ENCODE results near the gene H2BK1.

- TF ChIP-seq CTCF (IDR thresholded peaks at IDR 0.05 in 2 of 3, conservative IDR thresholded peaks at IDR 0.05 in 1 of 3; ENCODE audit: borderline replicate concordance in 1 of 3, insufficient read depth in 1 of 3, low read depth in 2 of 3, low read length in 2 of 3) (no peak), CEBPB (IDR thresholded peaks at IDR 0.05; ENCODE audit: low read depth) (no peak), MAX (IDR thresholded peaks at IDR 0.05) (no peak), EZH2 (IDR thresholded peaks at IDR 0.05) (no peak), TCF7L2 (IDR thresholded peaks at IDR 0.05; ENCODE audit: borderline replicate concordance, extremely low read depth, insufficient read depth, insufficient read length) (no peak), JUND (IDR thresholded peaks at IDR 0.05) (no peak), POLR2AphosphoS5 (IDR thresholded peaks at IDR 0.05; ENCODE audit: low read depth, low read length) (no peak), SP1 (IDR thresholded peaks at IDR 0.05; ENCODE audit: low read depth) (no peak)
Measured at GRCh38 chr7:151240942-151241754, 30.9 kb upstream of the H2BK1 start.

Data from HCT116 (cell line).